CD14-positive monocyte (primary cell): ENCODE results near the gene SCN9A. TPM values are rescaled to one million over a fixed set of nuclear protein-coding genes. Genes with fewer than 3 reads are reported as not detected.

Source experiments
- DNase-seq, 3 donors: peaks; one replicate each; pipeline ENCODE4 v3.0.0-alpha.2; 2011 to 2022
- H2AFZ ChIP-seq: 2 replicates; pipeline ENCODE4 v1.6.0; 2012; ENCODE audit warnings: mild to moderate bottlenecking, low read depth, low read length, inconsistent platforms; ENCODE audit not compliant: insufficient read depth, poor library complexity, severe bottlenecking
- H3K27ac ChIP-seq, 2 donors: 1 replicate in 1 of 2; 2 replicates in 1 of 2; pipeline ENCODE4 v1.5.1; 2012 to 2013; ENCODE audit warnings: low read length in 2 of 2, control low read depth in 1 of 2, inconsistent platforms in 1 of 2, low read depth in 1 of 2, mild to moderate bottlenecking in 1 of 2
- H3K27me3 ChIP-seq, 2 donors: one replicate each; pipeline versions ENCODE4 v1.6.0 to v1.6.1; 2011 to 2013; ENCODE audit warnings: low read length in 2 of 2; ENCODE audit not compliant: control insufficient read depth in 2 of 2, insufficient read depth in 2 of 2
- H3K36me3 ChIP-seq, 2 donors: replicated peaks in 1 of 2; 1 replicate in 1 of 2; 2 replicates in 1 of 2; pipeline versions ENCODE4 v1.5.1 to v1.6.1; 2012 to 2013; ENCODE audit warnings: low read length in 2 of 2, control low read depth in 1 of 2, inconsistent platforms in 1 of 2, mild to moderate bottlenecking in 1 of 2; ENCODE audit not compliant: insufficient read depth in 2 of 2, control insufficient read depth in 1 of 2
- H3K4me1 ChIP-seq, 2 donors: 1 replicate in 1 of 2; 2 replicates in 1 of 2; pipeline versions ENCODE4 v1.5.1 to v1.6.1; 2012 to 2013; ENCODE audit warnings: low read length in 2 of 2, control low read depth in 1 of 2, inconsistent platforms in 1 of 2, mild to moderate bottlenecking in 1 of 2, moderate library complexity in 1 of 2; ENCODE audit not compliant: insufficient read depth in 2 of 2, control insufficient read depth in 1 of 2
- H3K4me2 ChIP-seq: replicated peaks from 2 replicates; pipeline ENCODE3; 2012; ENCODE audit warnings: low read length, moderate library complexity, mild to moderate bottlenecking; ENCODE audit not compliant: poor library complexity, severe bottlenecking; ENCODE audit errors: extremely low read depth
- H3K4me3 ChIP-seq, 3 experiments: fragments of 200-600 bp in 1 of 3; sonication (generic) in 1 of 3; replicated peaks in 1 of 3; 1 replicate in 2 of 3; 2 replicates in 1 of 3; pipeline ENCODE4 v1.5.1; 2011 to 2013; ENCODE audit warnings: low read length in 3 of 3, mild to moderate bottlenecking in 3 of 3, control low read depth in 2 of 3, low read depth in 2 of 3, inconsistent platforms in 1 of 3, moderate library complexity in 1 of 3
- H3K79me2 ChIP-seq: 2 replicates; pipeline ENCODE4 v1.6.0; 2012; ENCODE audit warnings: mild to moderate bottlenecking, control low read depth, inconsistent platforms, low read length, moderate library complexity; ENCODE audit not compliant: insufficient read depth
- H3K9ac ChIP-seq: 2 replicates; pipeline ENCODE4 v1.6.0; 2017; ENCODE audit warnings: low read length, mild to moderate bottlenecking; ENCODE audit not compliant: insufficient read depth, poor library complexity, severe bottlenecking
- H3K9me3 ChIP-seq, 2 donors: replicated peaks in 1 of 2; 1 replicate in 1 of 2; 2 replicates in 1 of 2; pipeline versions ENCODE4 v1.5.1 to v1.6.1; 2012 to 2013; ENCODE audit warnings: low read length in 2 of 2, control low read depth in 1 of 2; ENCODE audit not compliant: control insufficient read depth in 1 of 2, insufficient read depth in 1 of 2
- H4K20me1 ChIP-seq: 2 replicates; pipeline ENCODE4 v1.6.0; 2012; ENCODE audit warnings: mild to moderate bottlenecking, low read length, control low read depth, moderate library complexity; ENCODE audit not compliant: insufficient read depth
- H3K27ac Mint-ChIP-seq, 7 donors: one replicate each; pipeline ENCODE4 v1.8.0; 2020; ENCODE audit warnings: mild to moderate bottlenecking in 7 of 7, mixed read lengths in 7 of 7, moderate library complexity in 6 of 7, inconsistent platforms in 2 of 7
- H3K27me3 Mint-ChIP-seq, 3 donors: one replicate each; pipeline ENCODE4 v1.8.0; 2021 to 2022; ENCODE audit warnings: low read depth in 3 of 3, mild to moderate bottlenecking in 3 of 3, mixed read lengths in 3 of 3, moderate library complexity in 3 of 3, inconsistent platforms in 1 of 3
- H3K36me3 Mint-ChIP-seq, 2 donors: one replicate each; pipeline ENCODE4 v1.8.0; 2020; ENCODE audit warnings: mixed read lengths in 2 of 2, inconsistent platforms in 1 of 2, mild to moderate bottlenecking in 1 of 2
- H3K4me1 Mint-ChIP-seq: one replicate; pipeline ENCODE4 v1.8.0; 2020; ENCODE audit warnings: mild to moderate bottlenecking, mixed read lengths
- H3K4me3 Mint-ChIP-seq, 2 donors: one replicate each; pipeline ENCODE4 v1.8.0; 2020; ENCODE audit warnings: mild to moderate bottlenecking in 2 of 2, mixed read lengths in 2 of 2, moderate library complexity in 1 of 2
- H3K9me3 Mint-ChIP-seq, 7 donors: one replicate each; pipeline ENCODE4 v1.8.0; 2020 to 2022; ENCODE audit warnings: mixed read lengths in 7 of 7, mild to moderate bottlenecking in 6 of 7, moderate library complexity in 6 of 7, inconsistent platforms in 2 of 7
- WGBS: methylation state at CpG from one replicate; pipeline ENCODE4 v1.1.5; 2013; ENCODE audit warnings: missing lambda C conversion rate; ENCODE audit not compliant: insufficient coverage; 5-methylcytosine and 5-hydroxymethylcytosine counted together
- intact Hi-C, 2 donors: fragments of 100-400 bp; cut with micrococcal nuclease; formaldehyde crosslinking; loops; one replicate each; pipeline versions ENCODE4 v1.15.0 to v1.15.1; 2023
- polyA plus RNA-seq, 3 donors: library from polyadenylated mRNA; depleted of rRNA in 1 of 3; unstranded in 2 of 3; stranded (reverse) in 1 of 3; fragments of 300-500 nt in 2 of 3; fragments of >200 nt in 1 of 3; fragmentation: Illumina TruSeq in 2 of 3; gene quantifications; 1 replicate in 2 of 3; 2 replicates in 1 of 3; pipeline ENCODE4 v1.2.3, GENCODE V29; 2012 to 2021
- TF ChIP-seq, protein P1 (sequence below): fragments of 200-600 bp; IDR thresholded peaks from one replicate; pipeline ENCODE4 v1.8.0; 2022; ENCODE audit warnings: antibody characterized with exemption, mild to moderate bottlenecking

Gene SCN9A
- polyA plus RNA-seq, 3 donors, result 0.24 to 0.67 (median 0.26) TPM

DNA sequence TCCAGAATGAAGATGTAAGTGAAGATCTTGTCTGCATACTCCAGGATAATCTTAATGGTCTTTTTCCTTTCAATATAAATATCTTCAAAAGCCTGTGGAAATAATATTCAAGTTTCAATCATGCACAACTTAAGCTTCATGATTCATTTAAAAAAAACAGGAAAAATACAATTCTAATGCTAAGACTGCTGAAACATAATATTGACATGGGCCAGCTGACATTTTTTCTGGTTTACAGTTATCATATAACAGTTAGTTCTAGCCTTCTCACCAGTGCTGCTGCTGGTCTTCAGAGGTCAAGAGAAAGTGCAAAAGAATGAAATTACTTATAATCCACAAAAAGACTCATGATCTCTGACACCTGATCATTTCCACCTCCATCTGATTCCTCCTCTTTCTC is 137.6 kb downstream of the SCN9A start:
- DNase-seq, result no peak
- Histone ChIP-seq H3K27ac (no peak overlapping the region), H3K79me2 (no peaks in the 10 kb centered on the region), H3K4me1 (no peaks in the 10 kb centered on the region), H3K27me3 (no peaks in the 10 kb centered on the region), H4K20me1 (no peaks in the 10 kb centered on the region), H3K4me2 (no peak overlapping the region), H3K4me3 (no peak overlapping the region), H3K36me3 (no peaks in the 10 kb centered on the region), H2AFZ (no peak overlapping the region), H3K9me3 (no peaks in the 10 kb centered on the region), H3K9ac (no peak overlapping the region)
- Mint-ChIP-seq H3K9me3 (peaks cover 0 to 2% (median 0%) of the 10 kb centered on the region in 7 donors), H3K4me3 (no peak overlapping the region), H3K27me3 (peaks cover 0 to 1% (median 0%) of the 10 kb centered on the region in 3 donors), H3K27ac (no peak overlapping the region), H3K36me3 (no peaks in the 10 kb centered on the region), H3K4me1 (no peaks in the 10 kb centered on the region)
- TF ChIP-seq, protein P1, sequence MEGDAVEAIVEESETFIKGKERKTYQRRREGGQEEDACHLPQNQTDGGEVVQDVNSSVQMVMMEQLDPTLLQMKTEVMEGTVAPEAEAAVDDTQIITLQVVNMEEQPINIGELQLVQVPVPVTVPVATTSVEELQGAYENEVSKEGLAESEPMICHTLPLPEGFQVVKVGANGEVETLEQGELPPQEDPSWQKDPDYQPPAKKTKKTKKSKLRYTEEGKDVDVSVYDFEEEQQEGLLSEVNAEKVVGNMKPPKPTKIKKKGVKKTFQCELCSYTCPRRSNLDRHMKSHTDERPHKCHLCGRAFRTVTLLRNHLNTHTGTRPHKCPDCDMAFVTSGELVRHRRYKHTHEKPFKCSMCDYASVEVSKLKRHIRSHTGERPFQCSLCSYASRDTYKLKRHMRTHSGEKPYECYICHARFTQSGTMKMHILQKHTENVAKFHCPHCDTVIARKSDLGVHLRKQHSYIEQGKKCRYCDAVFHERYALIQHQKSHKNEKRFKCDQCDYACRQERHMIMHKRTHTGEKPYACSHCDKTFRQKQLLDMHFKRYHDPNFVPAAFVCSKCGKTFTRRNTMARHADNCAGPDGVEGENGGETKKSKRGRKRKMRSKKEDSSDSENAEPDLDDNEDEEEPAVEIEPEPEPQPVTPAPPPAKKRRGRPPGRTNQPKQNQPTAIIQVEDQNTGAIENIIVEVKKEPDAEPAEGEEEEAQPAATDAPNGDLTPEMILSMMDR, result no peak
- intact Hi-C loops, result no loop called here

DNA sequence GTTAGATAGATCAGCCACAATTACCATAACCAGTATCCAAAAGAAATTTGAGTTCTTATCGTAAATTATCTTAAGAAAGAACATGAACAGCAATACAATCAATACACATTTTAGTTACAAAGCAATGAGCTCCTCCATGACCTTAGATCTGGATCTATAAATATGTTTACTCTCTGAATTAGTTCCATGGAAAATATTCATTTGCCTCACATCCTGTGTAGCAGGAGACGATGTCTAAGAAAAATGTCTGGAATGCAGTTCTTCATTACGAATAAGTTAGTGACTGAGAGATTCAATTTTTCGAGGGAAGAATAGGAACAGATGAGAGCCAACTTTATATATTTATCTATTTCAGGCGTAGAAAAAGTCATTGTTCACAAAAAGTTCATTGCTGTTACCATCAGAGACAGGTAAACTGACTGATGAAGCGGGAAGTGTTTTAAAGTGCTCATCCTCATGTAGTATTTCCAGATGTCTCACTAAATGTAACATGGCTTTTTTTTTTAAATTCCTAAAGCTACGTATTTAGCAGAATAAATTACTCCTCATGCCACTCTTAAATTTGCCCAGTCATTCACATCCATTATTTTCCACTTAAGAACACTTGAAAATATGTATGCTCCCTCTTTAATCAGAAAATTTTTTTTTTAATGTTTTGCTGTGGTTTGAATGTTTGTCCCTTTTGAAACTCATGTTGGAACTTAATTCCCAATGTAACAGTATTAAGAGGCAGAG is 141.5 kb downstream of the SCN9A start:
- H3K9ac ChIP-seq, result no peak overlapping the region
- no peaks in the 10 kb centered on the region for H3K27me3 ChIP-seq
- no peak for DNase-seq
- no peak overlapping the region for H3K27ac ChIP-seq
- TF ChIP-seq, protein P1, result no peak
- H3K9me3 ChIP-seq, result no peaks in the 10 kb centered on the region
- H3K36me3 ChIP-seq, result no peaks in the 10 kb centered on the region
- H3K4me2 ChIP-seq, result no peak overlapping the region
- no peaks in the 10 kb centered on the region for H3K4me1 ChIP-seq
- H2AFZ ChIP-seq, result no peak overlapping the region
- Mint-ChIP-seq H3K4me1 (no peaks in the 10 kb centered on the region), H3K27me3 (peaks cover 0 to 3% (median 0%) of the 10 kb centered on the region in 3 donors), H3K27ac (no peak overlapping the region), H3K9me3 (peaks cover 0 to 2% (median 0%) of the 10 kb centered on the region in 7 donors), H3K4me3 (no peak overlapping the region), H3K36me3 (no peaks in the 10 kb centered on the region)
- intact Hi-C loops, result no loop called here
- no peaks in the 10 kb centered on the region for H3K79me2 ChIP-seq
- H3K4me3 ChIP-seq, result no peak overlapping the region
- H4K20me1 ChIP-seq, result no peaks in the 10 kb centered on the region
- WGBS, result 100% methylated on average over 1 of the region's 7 CpGs
